Hindlimb muscle (tissue), 1 donor: Measurements from ENCODE around the gene JADE3. TPM values are rescaled to one million over a fixed set of nuclear protein-coding genes. Genes with fewer than 3 reads are reported as not detected.

ENCODE experiments used
- DNase-seq: peaks from one replicate; pipeline ENCODE4 v3.0.0-alpha.2; 2013
- polyA plus RNA-seq: library from polyadenylated mRNA; unstranded; fragments of 120-200 nt; gene quantifications from one replicate; pipeline ENCODE4 v1.2.1, GENCODE V29; 2013; ENCODE audit not compliant: insufficient read length

JADE3 gene
- polyA plus RNA-seq: 4.5 TPM

GRCh38 chrX:46912098-46912602 is at the start of gene JADE3:
TSS of gene JADE3 (plus strand) at chrX:46912421. CDS start at chrX:46984895, 72,474 bp downstream.
- peak; percentile 53 for DNase-seq

GRCh38 chrX:46863072-46863471 is 49.1 kb upstream of the JADE3 start:
- no peak for DNase-seq

- DNase-seq: no peak
Observed at GRCh38 chrX:46864606-46865005, 47.6 kb upstream of the JADE3 start.

GRCh38 chrX:46865281-46865680 is 46.9 kb upstream of the JADE3 start:
- DNase-seq: no peak

GRCh38 chrX:46866726-46867125 is 45.5 kb upstream of the JADE3 start:
- DNase-seq: no peak

GRCh38 chrX:46873746-46874145 is 38.5 kb upstream of the JADE3 start:
- no peak for DNase-seq

- DNase-seq: no peak
Observed at GRCh38 chrX:46876901-46877300, 35.3 kb upstream of the JADE3 start.

- DNase-seq: no peak
Observed at GRCh38 chrX:46882266-46882665, 30.0 kb upstream of the JADE3 start.

- DNase-seq: no peak
Observed at GRCh38 chrX:46884799-46885198, 27.4 kb upstream of the JADE3 start.

- DNase-seq: no peak
Observed at GRCh38 chrX:46898207-46898606, 14.0 kb upstream of the JADE3 start.

GRCh38 chrX:46903458-46904242 is 8.6 kb upstream of the JADE3 start:
- DNase-seq: peak; percentile 52

- no peak for DNase-seq
Observed at GRCh38 chrX:46904626-46905025, 7.6 kb upstream of the JADE3 start.

- no peak for DNase-seq
Observed at GRCh38 chrX:46910415-46910814, 1.8 kb upstream of the JADE3 start.

GRCh38 chrX:46912603-46913491 is 626 bp downstream of the JADE3 start:
- DNase-seq: peak; percentile 11

- no peak for DNase-seq
Observed at GRCh38 chrX:46913667-46914066, 1.4 kb downstream of the JADE3 start.

- no peak for DNase-seq
Observed at GRCh38 chrX:46916273-46916672, 4.1 kb downstream of the JADE3 start.

- DNase-seq: no peak
Observed at GRCh38 chrX:46917622-46918021, 5.4 kb downstream of the JADE3 start.

- DNase-seq: no peak
Observed at GRCh38 chrX:46918434-46918833, 6.2 kb downstream of the JADE3 start.

- DNase-seq: no peak
Observed at GRCh38 chrX:46920235-46920634, 8.0 kb downstream of the JADE3 start.

- DNase-seq: no peak
Observed at GRCh38 chrX:46922611-46923010, 10.4 kb downstream of the JADE3 start.

GRCh38 chrX:46927718-46928117 is 15.5 kb downstream of the JADE3 start:
- DNase-seq: no peak

- no peak for DNase-seq
Observed at GRCh38 chrX:46929439-46930261, 17.4 kb downstream of the JADE3 start.

GRCh38 chrX:46935295-46935694 is 23.1 kb downstream of the JADE3 start:
- no peak for DNase-seq
